Karpas-422 (cell line): ENCODE measurements around the gene DNAJC13. TPM values are rescaled to one million over a fixed set of nuclear protein-coding genes. Genes with fewer than 3 reads are reported as not detected.
"Not testable (repeated sequence)": the region's sequence is repeated elsewhere in the genome, so short reads cannot be mapped to it uniquely, and the experiment has no call there.

Experiments used
- DNase-seq: peaks from one replicate; pipeline ENCODE4 v3.0.0-alpha.2; 2015
- H2AFZ ChIP-seq: fragments of 200-600 bp; sonication (generic); 2 replicates; pipeline ENCODE4 v1.6.1; 2014; ENCODE audit warnings: antibody characterized with exemption, low read length, mixed read lengths
- H3K27ac ChIP-seq: fragments of 200-600 bp; sonication (generic); 2 replicates; pipeline ENCODE4 v1.5.1; 2014; ENCODE audit warnings: mild to moderate bottlenecking, low read length, moderate library complexity
- H3K27me3 ChIP-seq: fragments of 200-600 bp; sonication (generic); 2 replicates; pipeline ENCODE4 v1.6.1; 2014; ENCODE audit warnings: low read length, mixed read lengths
- H3K36me3 ChIP-seq: fragments of 200-600 bp; sonication (generic); 2 replicates; pipeline ENCODE4 v1.6.1; 2014; ENCODE audit warnings: low read length, mixed read lengths; ENCODE audit not compliant: insufficient read depth
- H3K4me1 ChIP-seq: fragments of 200-600 bp; sonication (generic); 2 replicates; pipeline ENCODE4 v1.6.1; 2014; ENCODE audit warnings: mild to moderate bottlenecking, low read length, mixed read lengths
- H3K4me2 ChIP-seq: fragments of 200-600 bp; sonication (generic); 2 replicates; pipeline ENCODE4 v1.6.1; 2014; ENCODE audit warnings: low read length, low read depth, mild to moderate bottlenecking; ENCODE audit not compliant: poor library complexity, severe bottlenecking
- H3K4me3 ChIP-seq: fragments of 200-600 bp; sonication (generic); 2 replicates; pipeline ENCODE4 v1.5.1; 2014; ENCODE audit warnings: mild to moderate bottlenecking, antibody characterized with exemption, low read length, mixed read lengths
- H3K79me2 ChIP-seq: fragments of 200-600 bp; sonication (generic); 2 replicates; pipeline ENCODE4 v1.6.1; 2014; ENCODE audit warnings: mild to moderate bottlenecking, low read length, mixed read lengths
- H3K9ac ChIP-seq: fragments of 200-600 bp; sonication (generic); 2 replicates; pipeline ENCODE4 v1.6.0; 2014; ENCODE audit warnings: low read length
- H3K9me2 ChIP-seq: fragments of 200-600 bp; sonication (generic), shearing (Covaris generic); replicated peaks from 2 replicates; pipeline ENCODE4 v1.6.0; 2014; ENCODE audit warnings: mild to moderate bottlenecking, low read length, moderate library complexity; ENCODE audit not compliant: insufficient read depth
- H3K9me3 ChIP-seq: fragments of 300-700, 200-600 bp; sonication (generic); 2 replicates; pipeline ENCODE4 v1.6.1; 2014; ENCODE audit warnings: low read length, mixed read lengths
- H4K20me1 ChIP-seq: fragments of 200-600 bp; sonication (generic); 2 replicates; pipeline ENCODE4 v1.6.1; 2014; ENCODE audit warnings: mild to moderate bottlenecking, antibody characterized with exemption, low read length, low read depth; ENCODE audit not compliant: insufficient read depth
- total RNA-seq: library from RNA; depleted of rRNA; stranded (reverse); fragments of >200 nt; shearing (Covaris generic); gene quantifications from 2 replicates; pipeline ENCODE4 v1.2.3, GENCODE V29; 2014; ENCODE audit warnings: low replicate concordance

Gene DNAJC13
- total RNA-seq, 1 experiment from 2014 or later = 38.9 TPM

GRCh38 chr3:132381348-132381944, 35.9 kb upstream of the DNAJC13 start:
- Histone ChIP-seq H3K9ac (no peak overlapping the region), H3K9me3 (no peaks in the 10 kb centered on the region), H3K36me3 (no peaks in the 10 kb centered on the region), H2AFZ (no peak overlapping the region), H3K4me3 (no peak overlapping the region), H3K27ac (no peak overlapping the region), H3K9me2 (no peaks in the 10 kb centered on the region), H3K4me2 (peak overlapping the region; percentile 3), H3K27me3 (no peaks in the 10 kb centered on the region), H4K20me1 (no peaks in the 10 kb centered on the region), H3K79me2 (no peaks in the 10 kb centered on the region), H3K4me1 (peaks cover 23% of the 10 kb centered on the region)
- DNase-seq = no peak

- no peak overlapping the region for H3K9ac ChIP-seq
- no peaks in the 10 kb centered on the region for H3K36me3 ChIP-seq
- H4K20me1 ChIP-seq = no peaks in the 10 kb centered on the region
- H3K9me2 ChIP-seq = no peaks in the 10 kb centered on the region
- no peaks in the 10 kb centered on the region for H3K79me2 ChIP-seq
- H3K9me3 ChIP-seq = no peaks in the 10 kb centered on the region
- H3K27ac ChIP-seq = no peak overlapping the region
- no peaks in the 10 kb centered on the region for H3K27me3 ChIP-seq
- no peak for DNase-seq
- no peak overlapping the region for H3K4me3 ChIP-seq
- no peak overlapping the region for H3K4me2 ChIP-seq
- H3K4me1 ChIP-seq = peaks cover 23% of the 10 kb centered on the region
- no peak overlapping the region for H2AFZ ChIP-seq
Measured at GRCh38 chr3:132382267-132382666, 35.0 kb upstream of the DNAJC13 start.

GRCh38 chr3:132382688-132383194, 34.6 kb upstream of the DNAJC13 start:
- Histone ChIP-seq H3K27ac (no peak overlapping the region), H3K36me3 (no peaks in the 10 kb centered on the region), H2AFZ (no peak overlapping the region), H3K9me3 (no peaks in the 10 kb centered on the region), H3K79me2 (no peaks in the 10 kb centered on the region), H3K4me3 (no peak overlapping the region), H3K9me2 (no peaks in the 10 kb centered on the region), H3K9ac (no peak overlapping the region), H3K4me1 (peaks cover 23% of the 10 kb centered on the region), H4K20me1 (no peaks in the 10 kb centered on the region), H3K27me3 (no peaks in the 10 kb centered on the region), H3K4me2 (no peak overlapping the region)
- DNase-seq = no peak

- Histone ChIP-seq H3K9me3 (no peaks in the 10 kb centered on the region), H3K9ac (no peak overlapping the region), H2AFZ (no peak overlapping the region), H3K36me3 (no peaks in the 10 kb centered on the region), H3K4me2 (no peak overlapping the region), H4K20me1 (no peaks in the 10 kb centered on the region), H3K4me1 (peaks cover 16% of the 10 kb centered on the region), H3K4me3 (no peak overlapping the region), H3K27ac (no peak overlapping the region), H3K9me2 (no peaks in the 10 kb centered on the region), H3K79me2 (no peaks in the 10 kb centered on the region), H3K27me3 (no peaks in the 10 kb centered on the region)
- no peak for DNase-seq
Measured at GRCh38 chr3:132386259-132386658, 31.0 kb upstream of the DNAJC13 start.

GRCh38 chr3:132392675-132393074, 24.6 kb upstream of the DNAJC13 start:
- not testable (repeated sequence) for H4K20me1 ChIP-seq, H3K79me2 ChIP-seq, H3K36me3 ChIP-seq, H2AFZ ChIP-seq, H3K9me2 ChIP-seq, H3K4me1 ChIP-seq, H3K9ac ChIP-seq, H3K9me3 ChIP-seq, H3K4me3 ChIP-seq, H3K27ac ChIP-seq, H3K27me3 ChIP-seq, DNase-seq, H3K4me2 ChIP-seq

GRCh38 chr3:132394320-132394719, 23.0 kb upstream of the DNAJC13 start:
- H3K27ac ChIP-seq = no peak overlapping the region
- no peaks in the 10 kb centered on the region for H3K27me3 ChIP-seq
- no peak overlapping the region for H3K4me2 ChIP-seq
- H3K79me2 ChIP-seq = no peaks in the 10 kb centered on the region
- no peaks in the 10 kb centered on the region for H3K9me3 ChIP-seq
- no peaks in the 10 kb centered on the region for H3K36me3 ChIP-seq
- no peaks in the 10 kb centered on the region for H3K9me2 ChIP-seq
- no peak for DNase-seq
- H3K4me1 ChIP-seq = no peaks in the 10 kb centered on the region
- no peaks in the 10 kb centered on the region for H4K20me1 ChIP-seq
- no peak overlapping the region for H2AFZ ChIP-seq
- no peak overlapping the region for H3K9ac ChIP-seq
- H3K4me3 ChIP-seq = no peak overlapping the region

GRCh38 chr3:132395126-132395525, 22.2 kb upstream of the DNAJC13 start:
- no peaks in the 10 kb centered on the region for H3K79me2 ChIP-seq
- no peaks in the 10 kb centered on the region for H3K27me3 ChIP-seq
- no peak overlapping the region for H3K9ac ChIP-seq
- no peaks in the 10 kb centered on the region for H4K20me1 ChIP-seq
- no peaks in the 10 kb centered on the region for H3K9me2 ChIP-seq
- no peak overlapping the region for H3K4me2 ChIP-seq
- DNase-seq = no peak
- no peaks in the 10 kb centered on the region for H3K4me1 ChIP-seq
- H3K27ac ChIP-seq = no peak overlapping the region
- H2AFZ ChIP-seq = no peak overlapping the region
- no peaks in the 10 kb centered on the region for H3K36me3 ChIP-seq
- H3K4me3 ChIP-seq = no peak overlapping the region
- H3K9me3 ChIP-seq = no peaks in the 10 kb centered on the region

GRCh38 chr3:132396255-132396654, 21.0 kb upstream of the DNAJC13 start:
- Histone ChIP-seq H3K9ac (no peak overlapping the region), H2AFZ (no peak overlapping the region), H3K9me2 (no peaks in the 10 kb centered on the region), H3K4me2 (no peak overlapping the region), H4K20me1 (no peaks in the 10 kb centered on the region), H3K4me1 (no peaks in the 10 kb centered on the region), H3K27me3 (no peaks in the 10 kb centered on the region), H3K36me3 (no peaks in the 10 kb centered on the region), H3K79me2 (no peaks in the 10 kb centered on the region), H3K4me3 (no peak overlapping the region), H3K9me3 (no peaks in the 10 kb centered on the region), H3K27ac (no peak overlapping the region)
- DNase-seq = no peak
